ENCODE measurements around the gene HSPA12A.
A peak's percentile ranks its signal among the peaks of the same experiment; 100 is the strongest.

The HSPA12A gene

GRCh38 chr10:116771101-116771958 is 29.0 kb upstream of the HSPA12A start:
- DNase-seq, result no peak

DNA sequence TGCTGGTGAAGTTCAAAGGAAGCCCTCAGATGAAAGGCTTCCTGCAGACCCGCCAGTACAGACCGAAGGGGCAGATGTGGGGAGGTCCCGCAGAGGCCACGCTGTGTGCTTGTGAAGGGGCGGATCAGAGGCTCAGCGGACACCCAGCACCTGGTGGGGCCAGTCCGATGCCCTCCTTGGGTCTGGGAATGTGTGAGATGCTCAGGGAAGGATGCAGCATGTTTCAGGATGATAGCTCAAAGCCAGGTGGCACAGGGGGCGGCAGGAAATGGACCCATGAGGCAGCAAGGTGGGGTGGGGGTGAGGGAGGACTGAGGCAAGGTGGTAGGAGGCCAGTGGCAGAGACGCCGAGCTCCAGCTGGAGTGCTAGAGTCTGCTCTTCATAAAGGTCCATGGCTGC is 27.9 kb upstream of the HSPA12A start:
- no peak for DNase-seq

DNA sequence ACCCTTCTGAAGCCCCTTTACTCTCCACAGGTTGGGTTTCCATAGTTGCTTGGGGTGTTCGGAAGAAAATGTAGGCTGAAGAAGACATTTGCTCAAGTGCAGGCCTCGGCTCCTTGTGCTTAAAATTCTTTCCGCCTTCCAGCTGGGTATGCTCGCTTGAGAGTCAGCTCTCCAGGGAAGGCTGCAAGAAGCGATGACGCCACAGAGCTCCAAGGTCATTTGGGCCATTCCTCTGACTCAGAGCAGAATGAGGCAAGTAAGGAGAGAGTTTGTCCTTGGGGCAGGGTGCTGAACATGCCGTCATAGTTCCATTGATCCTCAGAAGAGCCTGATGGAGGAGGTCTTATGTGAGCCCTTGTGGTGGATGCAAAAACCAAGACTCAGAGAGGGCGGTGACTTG is 27.4 kb upstream of the HSPA12A start:
- DNase-seq, result no peak

GRCh38 chr10:116769368-116769767 is 27.0 kb upstream of the HSPA12A start:
- DNase-seq, result no peak

GRCh38 chr10:116768786-116769185 is 26.4 kb upstream of the HSPA12A start:
- DNase-seq, result no peak

GRCh38 chr10:116766837-116767634 is 24.7 kb upstream of the HSPA12A start:
- DNase-seq, result no peak

DNA sequence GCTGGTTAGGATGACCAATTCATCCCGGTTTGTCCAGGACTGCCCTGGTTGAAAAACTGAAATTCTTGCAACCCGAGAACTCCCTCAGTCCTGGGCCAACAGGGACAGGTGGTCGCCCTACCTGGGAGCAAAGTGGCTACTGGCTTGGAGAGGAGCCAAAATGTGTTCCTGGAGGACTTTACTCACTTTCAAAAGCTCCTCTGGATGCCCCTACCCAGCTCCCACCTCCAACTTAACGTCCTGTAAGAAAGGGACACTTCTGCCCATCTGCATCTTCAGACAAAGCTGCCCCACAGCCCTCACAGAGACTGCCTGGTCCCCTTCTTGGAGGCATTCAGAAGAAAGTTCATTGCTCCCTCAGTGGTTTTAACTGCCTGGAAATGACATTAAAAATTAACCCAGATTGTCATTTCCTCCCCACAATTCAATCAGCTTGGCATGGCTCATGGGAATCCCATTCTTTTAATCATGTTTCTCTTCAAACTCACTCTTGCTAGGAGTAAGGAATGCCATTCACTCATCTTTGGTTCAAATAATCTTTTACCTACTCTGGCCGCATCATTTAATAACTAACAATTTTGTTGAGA is 24.0 kb upstream of the HSPA12A start:
- no peak for DNase-seq

DNA sequence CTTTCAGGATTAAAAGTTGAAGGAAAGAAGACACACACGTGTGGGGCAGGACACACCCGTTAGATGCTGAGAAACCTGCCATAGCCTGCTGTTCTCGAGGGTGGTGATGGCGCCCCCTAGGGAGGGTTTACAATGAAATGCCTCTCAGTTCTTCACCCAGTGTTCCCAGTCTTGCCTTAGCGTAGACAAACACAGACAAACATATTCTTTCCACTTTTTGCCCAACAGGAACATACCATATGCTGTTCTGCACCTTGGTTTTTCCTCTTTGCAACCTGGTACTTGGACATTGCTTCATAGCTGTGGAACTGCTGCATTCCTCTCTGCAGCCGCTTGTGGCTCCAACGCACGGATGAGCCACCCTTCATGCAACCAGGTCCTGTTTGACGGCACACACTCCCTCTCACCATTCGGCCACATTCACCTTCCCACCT is 23.3 kb upstream of the HSPA12A start:
- no peak for DNase-seq

- DNase-seq, result no peak
Observed at GRCh38 chr10:116764979-116765378, 22.6 kb upstream of the HSPA12A start.

DNA sequence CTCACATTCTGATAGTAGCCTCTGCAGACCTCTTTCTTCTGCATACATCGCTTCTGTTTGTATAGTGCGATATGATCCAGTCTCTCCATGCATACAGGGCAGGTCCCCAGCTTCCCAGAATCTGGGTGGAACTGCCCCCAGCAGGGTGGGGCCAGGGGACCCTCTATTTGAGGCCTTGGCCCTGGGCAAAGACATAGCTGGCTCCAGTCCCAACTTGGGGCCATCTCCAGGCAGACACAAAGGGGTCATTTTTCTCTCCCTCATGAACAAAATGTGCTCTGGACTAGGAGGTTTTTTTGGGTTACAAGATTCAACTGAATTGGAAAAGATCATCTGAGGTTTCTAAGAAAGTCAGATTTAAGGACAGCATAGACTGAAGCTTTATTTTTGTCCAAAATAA is 21.1 kb upstream of the HSPA12A start:
- no peak for DNase-seq

DNA sequence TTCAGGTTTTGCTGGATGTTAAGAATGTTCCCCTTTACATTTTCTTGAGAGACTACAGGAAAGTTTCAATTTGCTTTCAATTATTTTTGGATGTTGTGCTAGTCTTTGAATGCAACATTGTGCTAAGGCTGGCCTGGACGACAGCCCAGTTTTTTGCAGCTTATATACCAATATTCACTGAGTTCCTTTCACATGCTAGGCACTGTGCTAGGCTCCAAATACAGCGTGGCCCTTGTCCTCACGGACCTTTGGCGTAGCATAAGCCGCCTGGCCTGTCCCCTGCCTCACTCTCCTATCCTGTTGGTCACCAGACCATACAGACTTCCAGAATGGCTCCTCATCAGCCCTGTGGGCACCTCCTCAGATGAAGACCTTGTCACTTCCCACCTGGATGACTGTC is 19.5 kb upstream of the HSPA12A start:
- DNase-seq, result no peak

DNA sequence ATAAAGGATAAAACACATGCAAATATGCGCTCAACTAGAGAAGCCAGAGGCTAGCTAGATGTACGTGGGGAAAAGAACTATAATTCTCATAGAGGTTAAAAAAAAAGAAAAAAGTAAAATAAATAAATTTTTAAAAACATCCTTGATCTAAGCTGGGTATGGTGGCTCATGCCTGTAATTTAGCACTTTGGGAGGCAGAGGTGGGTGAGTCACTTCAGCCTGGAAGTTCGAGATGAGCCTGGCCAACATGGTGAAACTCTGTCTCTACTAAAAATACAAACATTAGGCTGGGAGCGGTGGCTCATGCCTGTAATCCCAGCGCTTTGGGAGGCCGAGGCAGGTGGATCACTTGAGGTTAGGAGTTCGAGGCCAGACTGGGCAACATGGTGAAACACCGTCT is 18.6 kb upstream of the HSPA12A start:
- DNase-seq, result no peak

- no peak for DNase-seq
Observed at GRCh38 chr10:116757246-116757645, 14.9 kb upstream of the HSPA12A start.

GRCh38 chr10:116756277-116756676 is 13.9 kb upstream of the HSPA12A start:
- DNase-seq, result no peak

DNA sequence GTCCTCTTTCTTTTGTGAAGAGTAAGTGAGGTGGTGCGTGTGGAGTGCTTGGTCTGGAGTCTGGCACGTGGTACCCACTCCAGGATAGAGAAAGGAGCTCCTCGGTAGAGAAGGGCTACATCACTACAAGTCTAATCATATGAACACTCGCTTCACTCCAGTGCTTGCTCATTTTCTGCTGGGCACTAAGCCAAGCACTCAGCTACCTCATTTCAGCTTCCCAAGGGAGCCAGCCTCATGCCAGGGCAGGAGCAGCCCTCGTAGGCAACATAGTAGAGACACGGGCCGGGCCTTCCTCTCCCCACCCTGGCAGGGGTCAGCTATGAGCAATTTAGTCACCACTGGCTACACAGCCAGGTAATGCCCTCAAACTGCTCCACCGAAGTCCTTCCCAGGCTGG is 11.4 kb upstream of the HSPA12A start:
- DNase-seq, result peak; percentile 81

DNA sequence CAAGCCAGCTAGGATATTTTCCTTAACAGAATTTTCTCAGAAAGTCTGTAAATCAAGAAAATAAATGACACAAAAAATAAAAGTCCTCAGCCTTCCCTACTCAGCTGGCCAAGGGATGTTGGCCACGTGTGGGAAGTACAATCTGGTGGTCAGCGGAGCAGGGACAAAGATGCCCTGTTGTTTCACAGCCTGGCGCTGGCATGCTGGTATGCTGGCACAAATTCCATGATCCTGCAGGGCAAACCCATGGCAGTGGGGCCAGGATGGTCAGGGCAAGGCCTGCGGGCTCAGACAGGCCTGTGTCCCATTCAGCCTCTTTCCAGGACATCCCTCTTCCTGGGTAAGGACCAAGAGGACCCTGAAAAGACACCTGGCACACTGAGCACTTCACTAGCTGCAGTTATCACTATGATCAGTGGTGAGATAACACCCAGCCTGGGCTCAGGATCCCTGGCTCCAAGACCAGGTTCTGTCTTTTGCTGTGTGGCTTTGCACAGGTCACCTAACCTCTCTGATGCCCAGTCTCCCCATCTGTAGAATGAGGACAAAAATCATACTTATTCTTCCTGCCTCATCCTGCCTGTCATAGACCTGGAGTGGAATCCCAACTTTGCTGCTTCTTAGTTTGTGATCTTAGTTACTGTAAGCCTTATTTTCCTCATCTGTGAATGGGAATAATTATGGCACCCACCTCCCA is 10.8 kb upstream of the HSPA12A start:
- DNase-seq, result no peak

DNA sequence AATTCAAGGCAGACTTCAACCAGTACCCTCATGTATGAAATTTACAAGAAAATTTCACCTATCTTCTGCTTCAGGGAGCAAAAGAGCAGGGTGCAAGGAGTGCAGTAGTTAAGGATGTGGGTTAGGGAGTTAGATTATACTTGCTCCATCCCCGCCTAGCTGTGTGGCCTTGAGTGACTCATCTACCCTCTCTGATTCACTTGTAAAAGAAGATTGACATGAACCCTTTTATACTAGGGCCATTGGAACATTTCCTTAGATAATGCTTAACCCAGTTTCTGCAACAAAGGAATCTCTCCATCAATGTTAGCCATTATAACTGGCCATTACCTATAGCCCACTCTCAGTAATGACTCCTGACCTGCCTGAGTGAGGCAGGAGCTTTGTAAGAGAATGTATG is 10.2 kb upstream of the HSPA12A start:
- DNase-seq, result no peak

- no peak for DNase-seq
Observed at GRCh38 chr10:116748471-116748870, 6.1 kb upstream of the HSPA12A start.

GRCh38 chr10:116748041-116748440 is 5.7 kb upstream of the HSPA12A start:
- DNase-seq, result no peak

- DNase-seq, result no peak
Observed at GRCh38 chr10:116747325-116747724, 5.0 kb upstream of the HSPA12A start.

GRCh38 chr10:116744885-116745284 is 2.5 kb upstream of the HSPA12A start:
- no peak for DNase-seq

- DNase-seq, result peak; percentile 43
Observed at GRCh38 chr10:116744163-116744753, 1.9 kb upstream of the HSPA12A start.

Measured in DMS79 (cell line).